Progenitor cell of endocrine pancreas (in vitro differentiated cells): ENCODE data around the gene LPIN2. TPM values are rescaled to one million over a fixed set of nuclear protein-coding genes. Genes with fewer than 3 reads are reported as not detected.

Experiments
- DNase-seq: peaks from one replicate; pipeline ENCODE4 v3.0.0; 2021; ENCODE audit warnings: low spot score; ENCODE audit not compliant: unreplicated experiment
- H3K27ac Mint-ChIP-seq: 2 replicates; pipeline ENCODE4 v1.8.0; 2021; ENCODE audit warnings: mild to moderate bottlenecking, moderate library complexity, mixed read lengths
- H3K27me3 Mint-ChIP-seq: 2 replicates; pipeline ENCODE4 v1.8.0; 2021; ENCODE audit warnings: mixed read lengths
- H3K36me3 Mint-ChIP-seq: 2 replicates; pipeline ENCODE4 v1.8.0; 2022; ENCODE audit warnings: mixed read lengths; ENCODE audit not compliant: insufficient read depth
- H3K4me1 Mint-ChIP-seq: 2 replicates; pipeline ENCODE4 v1.8.0; 2021; ENCODE audit warnings: low read depth, mixed read lengths
- H3K4me3 Mint-ChIP-seq: 2 replicates; pipeline ENCODE4 v1.8.0; 2021; ENCODE audit warnings: low read depth, mild to moderate bottlenecking, moderate library complexity, mixed read lengths
- H3K9me3 Mint-ChIP-seq: 2 replicates; pipeline ENCODE4 v1.8.0; 2021; ENCODE audit warnings: low read depth, mixed read lengths
- CTCF ChIP-seq: fragments of 200-600 bp; sonication (generic); IDR thresholded peaks from one replicate; pipeline ENCODE4 v1.5.0; 2021; ENCODE audit warnings: antibody characterized with exemption, mild to moderate bottlenecking; ENCODE audit not compliant: unreplicated experiment
- total RNA-seq: library from RNA; stranded (reverse); gene quantifications from 2 replicates; pipeline ENCODE4 v1.2.1, GENCODE V29; 2021

The LPIN2 gene
- total RNA-seq, 1 donor from 2014 or later = 25.9 TPM

- no peak for DNase-seq
- H3K27me3 Mint-ChIP-seq = no peaks in the 10 kb centered on the region
- no peak for TF ChIP-seq CTCF
- peaks cover 11% of the 10 kb centered on the region for H3K4me1 Mint-ChIP-seq
- H3K27ac Mint-ChIP-seq = no peak overlapping the region
- H3K9me3 Mint-ChIP-seq = no peaks in the 10 kb centered on the region
- H3K36me3 Mint-ChIP-seq = peaks cover 1% of the 10 kb centered on the region
- H3K4me3 Mint-ChIP-seq = no peak overlapping the region
These were observed 41.9 kb downstream of the LPIN2 start for GRCh38 chr18:2970772-2971659.

- Mint-ChIP-seq H3K4me3 (no peak overlapping the region), H3K4me1 (peaks cover 7% of the 10 kb centered on the region), H3K9me3 (no peaks in the 10 kb centered on the region), H3K27me3 (no peaks in the 10 kb centered on the region), H3K27ac (no peak overlapping the region), H3K36me3 (peaks cover 1% of the 10 kb centered on the region)
- DNase-seq = no peak
- TF ChIP-seq CTCF = no peak
These were observed 42.6 kb downstream of the LPIN2 start for GRCh38 chr18:2970344-2970743.

GRCh38 chr18:2969695-2970094 lies 43.2 kb downstream of the LPIN2 start:
- Mint-ChIP-seq H3K4me1 (peaks cover 7% of the 10 kb centered on the region), H3K36me3 (peaks cover 1% of the 10 kb centered on the region), H3K9me3 (no peaks in the 10 kb centered on the region), H3K27me3 (no peaks in the 10 kb centered on the region), H3K27ac (no peak overlapping the region), H3K4me3 (no peak overlapping the region)
- TF ChIP-seq CTCF = no peak
- DNase-seq = no peak

GRCh38 chr18:2968606-2969005 lies 44.3 kb downstream of the LPIN2 start:
- H3K4me1 Mint-ChIP-seq = peaks cover 7% of the 10 kb centered on the region
- no peak for TF ChIP-seq CTCF
- DNase-seq = no peak
- H3K27ac Mint-ChIP-seq = no peak overlapping the region
- no peaks in the 10 kb centered on the region for H3K9me3 Mint-ChIP-seq
- H3K36me3 Mint-ChIP-seq = peaks cover 1% of the 10 kb centered on the region
- H3K27me3 Mint-ChIP-seq = no peaks in the 10 kb centered on the region
- no peak overlapping the region for H3K4me3 Mint-ChIP-seq

GRCh38 chr18:2967820-2968219 lies 45.1 kb downstream of the LPIN2 start:
- Mint-ChIP-seq H3K36me3 (peaks cover 1% of the 10 kb centered on the region), H3K27me3 (no peaks in the 10 kb centered on the region), H3K4me3 (no peak overlapping the region), H3K9me3 (no peaks in the 10 kb centered on the region), H3K4me1 (peaks cover 5% of the 10 kb centered on the region), H3K27ac (peak overlapping the region; percentile 84)
- TF ChIP-seq CTCF = no peak
- DNase-seq = no peak
